ENCODE results near the gene SLC39A2.
"Not testable (repeated sequence)": the region's sequence is repeated elsewhere in the genome, so short reads cannot be mapped to it uniquely, and the experiment has no call there.

Gene SLC39A2

GRCh38 chr14:21025371-21026273 is 26.5 kb downstream of the SLC39A2 start:
- DNase-seq (ENCODE audit: low read depth), result no peak

DNA sequence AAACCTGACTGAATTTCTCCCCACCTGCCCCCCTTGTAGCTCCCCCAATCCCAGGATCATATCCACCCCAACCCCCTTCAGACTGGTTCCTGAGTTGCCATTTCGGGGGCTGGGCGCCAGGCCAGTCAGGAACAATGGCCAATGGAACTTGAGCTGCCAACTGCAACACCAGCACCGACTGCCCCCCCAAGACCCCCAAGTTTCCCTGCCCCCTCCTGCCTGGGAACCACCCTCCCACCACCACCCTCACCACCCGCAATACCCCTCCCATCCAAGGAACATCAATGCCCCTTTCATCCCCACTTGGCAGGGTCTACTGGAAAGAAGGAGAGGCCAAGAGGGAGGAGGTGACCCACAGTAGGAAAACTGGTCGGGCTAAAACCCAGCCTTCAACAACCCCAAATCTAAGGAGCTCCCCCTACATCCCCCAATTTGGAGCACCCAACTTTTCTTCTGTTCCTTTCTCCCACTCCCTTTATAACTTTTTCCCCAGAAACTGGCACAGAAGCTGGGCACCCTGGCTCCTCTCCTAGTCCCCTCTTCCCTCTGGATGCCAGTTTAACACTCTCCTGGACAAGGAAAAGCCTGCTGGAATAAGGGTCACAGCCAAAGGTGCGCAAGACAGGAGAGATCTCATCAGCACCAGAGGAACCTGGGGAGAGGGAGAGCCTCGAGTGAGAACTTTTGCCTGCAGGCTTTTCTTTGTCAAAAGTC is 27.3 kb downstream of the SLC39A2 start:
- no peak for DNase-seq (ENCODE audit: low read depth)

DNA sequence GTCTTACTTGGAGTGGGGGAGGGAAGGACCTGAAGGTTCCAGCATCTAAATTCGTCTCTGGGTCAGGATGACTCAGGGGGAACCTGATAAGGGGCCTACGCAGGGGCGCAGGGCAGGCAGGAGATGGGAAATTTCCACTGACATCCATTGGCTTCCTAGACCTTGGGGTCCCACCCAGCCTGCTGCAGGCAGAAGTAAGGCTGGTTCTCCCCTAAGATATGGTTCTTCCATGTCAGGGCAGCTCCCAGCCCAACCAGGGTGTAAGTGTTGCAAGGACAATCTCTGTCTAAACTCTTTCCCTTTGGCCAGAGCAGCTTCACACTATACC is 27.9 kb downstream of the SLC39A2 start:
- DNase-seq (ENCODE audit: low read depth), result no peak

DNA sequence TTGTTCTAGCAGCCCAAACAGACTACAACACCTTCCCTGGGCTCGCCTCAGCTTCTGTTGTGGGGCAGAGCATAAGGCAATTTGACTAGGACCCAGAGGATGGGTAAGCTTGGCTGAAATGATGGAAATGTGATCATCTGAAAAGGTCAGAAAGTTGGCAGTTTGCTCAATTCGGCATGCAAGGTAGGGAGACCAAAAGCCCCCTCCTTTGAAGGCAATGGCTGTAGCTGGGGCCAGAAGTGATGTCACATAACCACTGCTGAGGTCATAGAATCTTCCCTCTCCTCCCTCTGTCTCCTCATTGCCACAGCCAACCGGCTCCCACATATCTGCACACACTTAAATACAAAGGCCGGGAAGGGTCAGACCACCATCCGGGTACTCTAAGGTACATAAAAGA is 30.8 kb downstream of the SLC39A2 start, which contains the start of gene TPPP2:
Gene TPPP2, plus strand, starts transcription at position 301 of the 400 bp plus-strand sequence. CDS start 365 bp downstream, outside the sequence.
- DNase-seq (ENCODE audit: low read depth), result no peak

GRCh38 chr14:21030531-21030930 is 31.4 kb downstream of the SLC39A2 start:
- DNase-seq (ENCODE audit: low read depth), result no peak

- no peak for DNase-seq (ENCODE audit: low read depth)
These were observed 33.4 kb downstream of the SLC39A2 start for GRCh38 chr14:21032326-21033132.

DNA sequence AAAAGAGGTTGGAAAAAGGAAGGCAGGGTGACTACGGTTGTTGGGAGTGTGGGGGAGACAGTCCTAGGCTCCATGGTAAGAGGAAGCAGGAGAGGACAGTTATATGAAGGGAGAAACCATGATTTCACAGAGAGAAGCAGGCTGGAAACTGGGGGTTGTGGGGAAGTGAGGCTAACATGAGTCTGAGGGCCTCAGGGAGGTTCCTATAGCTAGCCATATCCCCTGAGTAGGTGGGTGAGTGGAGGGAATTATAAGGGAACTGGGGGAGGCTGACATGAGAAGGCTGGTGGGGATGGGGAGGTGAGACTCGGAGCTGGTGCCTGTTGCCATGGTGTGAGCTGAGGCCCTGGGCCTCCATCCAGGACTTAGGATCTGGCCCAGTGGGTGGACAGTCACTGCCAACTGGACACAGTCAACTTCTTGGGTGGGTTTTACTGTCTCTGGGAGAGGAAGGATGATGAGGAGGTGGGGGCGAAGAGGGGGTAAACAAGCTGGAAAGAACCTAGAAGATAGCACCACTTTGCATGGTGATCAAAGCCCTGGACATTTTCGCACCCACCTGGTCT is 34.1 kb downstream of the SLC39A2 start:
- DNase-seq (ENCODE audit: low read depth), result no peak

GRCh38 chr14:21034707-21035106 is 35.6 kb downstream of the SLC39A2 start, which contains the start of gene RNASE13:
Gene RNASE13 (minus strand): TSS chr14:21034807. CDS start chr14:21034288, 519 bp downstream.
- DNase-seq (ENCODE audit: low read depth), result no peak

GRCh38 chr14:21036751-21037150 is 37.7 kb downstream of the SLC39A2 start:
- DNase-seq (ENCODE audit: low read depth), result no peak

DNA sequence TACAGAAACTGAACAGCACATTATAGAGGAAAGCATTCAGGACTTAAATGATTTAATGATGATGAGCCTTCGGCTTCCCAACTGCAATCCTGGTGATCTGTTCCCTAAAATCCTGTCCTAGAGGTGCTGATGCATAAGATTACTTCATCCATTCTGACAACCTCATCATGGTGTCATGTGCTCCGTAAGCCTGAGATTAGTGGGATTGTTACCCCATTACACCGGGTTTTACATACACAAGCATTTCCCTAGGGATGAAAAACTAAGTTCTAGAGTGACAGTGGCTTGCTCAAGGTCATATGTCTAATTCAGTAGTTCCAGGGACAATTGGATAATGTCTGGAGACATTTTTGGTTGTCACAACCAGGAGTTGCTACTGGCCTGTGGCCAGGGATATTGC is 38.1 kb downstream of the SLC39A2 start:
- DNase-seq (ENCODE audit: low read depth), result no peak

- DNase-seq (ENCODE audit: low read depth), result no peak
These were observed 39.6 kb downstream of the SLC39A2 start for GRCh38 chr14:21038441-21039422.

DNA sequence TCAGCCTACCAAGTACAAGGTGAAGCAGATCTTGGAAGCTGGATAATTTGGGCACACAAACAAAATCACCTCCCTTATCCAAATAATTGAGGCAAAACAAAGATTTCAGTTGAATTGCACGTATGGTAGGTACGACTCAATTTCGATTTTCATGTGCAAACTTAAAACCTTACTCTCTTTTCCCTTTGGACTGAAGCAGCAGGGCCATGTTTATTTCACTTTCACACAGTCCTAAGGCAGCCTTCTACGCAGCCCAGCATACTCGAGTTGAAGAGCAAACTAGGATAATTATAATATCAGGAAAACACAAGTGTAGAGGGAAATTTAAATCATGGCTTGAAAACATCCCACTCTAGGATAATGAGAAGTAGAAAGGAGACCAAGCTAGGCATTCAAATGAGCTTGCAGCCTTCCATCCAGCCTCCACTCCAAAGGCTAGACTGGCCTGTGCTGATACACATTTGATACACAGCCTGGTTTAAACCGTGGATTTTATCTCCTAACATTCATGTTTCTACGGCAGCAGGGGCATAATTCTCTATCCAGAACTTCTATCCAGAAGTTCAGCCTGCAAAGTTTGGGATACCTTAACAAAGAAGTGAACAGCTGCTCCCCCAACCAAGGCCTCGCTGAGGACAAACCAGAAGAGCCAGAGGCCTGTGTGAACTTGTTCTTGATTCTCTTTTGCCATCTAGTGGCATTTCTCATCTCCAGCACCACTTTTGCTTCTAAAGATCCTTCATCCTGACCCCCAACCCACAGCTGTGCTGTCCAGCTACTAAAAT is 40.7 kb downstream of the SLC39A2 start:
- no peak for DNase-seq (ENCODE audit: low read depth)

GRCh38 chr14:21040370-21040925 is 41.4 kb downstream of the SLC39A2 start:
- DNase-seq (ENCODE audit: low read depth), result no peak

- DNase-seq (ENCODE audit: low read depth), result not testable (repeated sequence)
These were observed 41.8 kb downstream of the SLC39A2 start for GRCh38 chr14:21040941-21041340.

- no peak for DNase-seq (ENCODE audit: low read depth)
These were observed 42.8 kb downstream of the SLC39A2 start, which contains the start of gene RNASE7 for GRCh38 chr14:21041676-21042433. Gene RNASE7 (plus strand): TSS chr14:21042362. CDS start chr14:21042993, 631 bp downstream.

- no peak for DNase-seq (ENCODE audit: low read depth)
These were observed 43.8 kb downstream of the SLC39A2 start for GRCh38 chr14:21042918-21043317.

DNA sequence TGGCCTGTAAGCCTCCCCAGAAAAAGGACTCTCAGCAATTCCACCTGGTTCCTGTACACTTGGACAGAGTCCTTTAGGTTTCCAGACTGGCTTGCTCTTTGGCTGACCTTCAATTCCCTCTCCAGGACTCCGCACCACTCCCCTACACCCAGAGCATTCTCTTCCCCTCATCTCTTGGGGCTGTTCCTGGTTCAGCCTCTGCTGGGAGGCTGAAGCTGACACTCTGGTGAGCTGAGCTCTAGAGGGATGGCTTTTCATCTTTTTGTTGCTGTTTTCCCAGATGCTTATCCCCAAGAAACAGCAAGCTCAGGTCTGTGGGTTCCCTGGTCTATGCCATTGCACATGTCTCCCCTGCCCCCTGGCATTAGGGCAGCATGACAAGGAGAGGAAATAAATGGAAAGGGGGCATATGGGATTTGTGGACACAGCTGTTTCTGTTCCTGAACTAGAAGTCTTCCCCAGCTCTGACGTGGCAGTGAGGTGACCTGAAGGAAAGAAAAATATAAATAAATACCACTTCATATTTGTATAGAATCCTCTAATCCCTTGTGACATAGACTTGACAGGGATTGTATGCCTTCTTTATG is 44.4 kb downstream of the SLC39A2 start:
- no peak for DNase-seq (ENCODE audit: low read depth)

GRCh38 chr14:21043974-21044618 is 45.0 kb downstream of the SLC39A2 start:
- no peak for DNase-seq (ENCODE audit: low read depth)

Data from T follicular helper cell (primary cell).